Fibroblast of skin of left biceps (primary cell): ENCODE results near the gene IL5.

Experiments used
- DNase-seq, 2 experiments: peaks; one replicate each; pipeline ENCODE4 v3.0.0-alpha.2; 2013; ENCODE audit warnings: low read depth in 2 of 2

The IL5 gene

GRCh38 chr5:132498686-132499271 is 44.5 kb downstream of the IL5 start:
- no peak for DNase-seq

- DNase-seq = no peak
Measured at GRCh38 chr5:132498152-132498551, 45.2 kb downstream of the IL5 start.

GRCh38 chr5:132497488-132497997 is 45.8 kb downstream of the IL5 start:
- peak in 1 of 2 experiments; percentile 38 for DNase-seq

GRCh38 chr5:132496631-132497487 is 46.5 kb downstream of the IL5 start:
- DNase-seq = peak in 1 of 2 experiments; percentile 17

GRCh38 chr5:132496191-132496630 is 47.1 kb downstream of the IL5 start:
- DNase-seq = peak in 1 of 2 experiments; percentile 29

- DNase-seq = peak; percentile 64 to 73
Measured at GRCh38 chr5:132495667-132496190, 47.6 kb downstream of the IL5 start.

- no peak for DNase-seq
Measured at GRCh38 chr5:132493821-132494220, 49.5 kb downstream of the IL5 start.

GRCh38 chr5:132493241-132493640 is 50.1 kb downstream of the IL5 start:
- DNase-seq = no peak

GRCh38 chr5:132492386-132493125 is 50.8 kb downstream of the IL5 start:
- no peak for DNase-seq
